OCI-LY3 (cell line): Measurements from ENCODE around the gene RHOJ.

Experiments
- EZH2phosphoT487 ChIP-seq: fragments of 200-600 bp; shearing (Covaris generic); IDR thresholded peaks from 2 replicates; pipeline ENCODE4 v1.6.1; 2018; ENCODE audit warnings: antibody characterized with exemption, mixed run types, low read depth
- TF ChIP-seq, protein P1 (sequence below): fragments of 200-600, 300-600 bp; sonication (generic); IDR thresholded peaks from 2 replicates; pipeline ENCODE4 v1.5.1; 2014; ENCODE audit warnings: antibody characterized with exemption, low read length, low read depth

DNA sequence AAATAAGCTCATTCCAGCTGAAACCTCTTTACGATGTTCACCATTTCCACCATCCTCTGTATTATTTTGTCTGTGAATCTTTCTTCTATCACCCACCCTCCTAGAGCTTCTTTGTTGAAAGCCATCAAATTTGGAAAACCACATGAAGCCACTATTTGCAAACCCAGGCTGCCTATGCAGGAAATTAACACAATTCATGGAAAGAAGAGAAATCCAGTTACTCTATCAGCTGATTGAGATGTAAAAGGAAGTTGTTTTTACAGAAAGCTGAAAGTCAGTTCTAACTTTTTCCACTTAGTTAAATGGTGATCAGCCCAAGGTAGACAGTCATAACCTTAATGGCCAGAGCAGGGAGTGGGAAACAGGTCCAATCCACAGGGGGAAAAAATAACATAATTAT lies 6.6 kb downstream of the RHOJ start:
- TF ChIP-seq EZH2phosphoT487 = no peak
- TF ChIP-seq, protein P1, sequence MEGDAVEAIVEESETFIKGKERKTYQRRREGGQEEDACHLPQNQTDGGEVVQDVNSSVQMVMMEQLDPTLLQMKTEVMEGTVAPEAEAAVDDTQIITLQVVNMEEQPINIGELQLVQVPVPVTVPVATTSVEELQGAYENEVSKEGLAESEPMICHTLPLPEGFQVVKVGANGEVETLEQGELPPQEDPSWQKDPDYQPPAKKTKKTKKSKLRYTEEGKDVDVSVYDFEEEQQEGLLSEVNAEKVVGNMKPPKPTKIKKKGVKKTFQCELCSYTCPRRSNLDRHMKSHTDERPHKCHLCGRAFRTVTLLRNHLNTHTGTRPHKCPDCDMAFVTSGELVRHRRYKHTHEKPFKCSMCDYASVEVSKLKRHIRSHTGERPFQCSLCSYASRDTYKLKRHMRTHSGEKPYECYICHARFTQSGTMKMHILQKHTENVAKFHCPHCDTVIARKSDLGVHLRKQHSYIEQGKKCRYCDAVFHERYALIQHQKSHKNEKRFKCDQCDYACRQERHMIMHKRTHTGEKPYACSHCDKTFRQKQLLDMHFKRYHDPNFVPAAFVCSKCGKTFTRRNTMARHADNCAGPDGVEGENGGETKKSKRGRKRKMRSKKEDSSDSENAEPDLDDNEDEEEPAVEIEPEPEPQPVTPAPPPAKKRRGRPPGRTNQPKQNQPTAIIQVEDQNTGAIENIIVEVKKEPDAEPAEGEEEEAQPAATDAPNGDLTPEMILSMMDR = no peak
